HG02970 (cell line): ENCODE data around the gene MTFP1.
A peak's percentile ranks its signal among the peaks of the same experiment; 100 is the strongest.

ENCODE experiments used
- ATAC-seq: cut with Tn5 transposase; IDR thresholded peaks from one replicate; pipeline ENCODE4 v1.9.1; 2021; ENCODE audit warnings: mild to moderate bottlenecking, moderate library complexity, moderate number of reproducible peaks; ENCODE audit not compliant: unreplicated experiment, low FRiP score

The MTFP1 gene

DNA sequence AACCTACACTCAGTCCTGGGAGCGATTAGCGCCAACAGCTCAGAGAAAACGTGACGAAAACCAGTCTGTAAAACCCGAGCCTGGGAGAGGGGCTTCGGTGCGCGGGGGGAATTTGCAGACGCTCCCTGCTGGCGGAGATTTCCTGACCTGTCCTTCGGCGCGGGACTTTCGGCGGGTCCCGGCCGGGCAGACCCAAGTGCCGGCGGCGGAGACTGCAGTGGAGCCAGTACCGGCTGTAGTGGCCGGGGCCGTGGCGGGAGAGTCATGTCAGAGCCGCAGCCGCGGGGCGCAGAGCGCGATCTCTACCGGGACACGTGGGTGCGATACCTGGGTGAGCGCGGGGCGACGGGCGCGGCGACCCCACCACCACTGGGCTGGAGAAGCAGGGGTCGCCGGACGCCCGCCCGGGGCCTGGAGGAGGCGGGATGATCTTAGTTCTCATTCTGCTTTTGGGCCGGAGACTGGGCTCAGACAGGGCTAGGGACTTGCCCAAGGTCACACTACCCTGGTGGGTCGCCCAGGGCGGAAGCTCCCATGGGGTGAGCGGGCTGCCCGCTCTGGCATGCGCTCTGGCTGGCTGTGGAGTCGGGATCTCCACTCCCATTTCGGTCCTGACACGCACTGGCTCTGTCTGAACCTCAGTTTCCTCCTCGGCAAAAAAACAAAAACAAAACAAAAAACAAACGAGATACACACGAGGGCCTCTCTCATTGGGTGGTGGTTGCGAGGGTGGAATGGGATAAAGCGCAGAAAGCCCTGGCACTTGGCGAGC, at the start of gene MTFP1:
Gene MTFP1 (plus strand): TSS at position 153 of the 772 bp plus-strand sequence. CDS start 112 bp downstream, at position 265.
- ATAC-seq, result no peak

DNA sequence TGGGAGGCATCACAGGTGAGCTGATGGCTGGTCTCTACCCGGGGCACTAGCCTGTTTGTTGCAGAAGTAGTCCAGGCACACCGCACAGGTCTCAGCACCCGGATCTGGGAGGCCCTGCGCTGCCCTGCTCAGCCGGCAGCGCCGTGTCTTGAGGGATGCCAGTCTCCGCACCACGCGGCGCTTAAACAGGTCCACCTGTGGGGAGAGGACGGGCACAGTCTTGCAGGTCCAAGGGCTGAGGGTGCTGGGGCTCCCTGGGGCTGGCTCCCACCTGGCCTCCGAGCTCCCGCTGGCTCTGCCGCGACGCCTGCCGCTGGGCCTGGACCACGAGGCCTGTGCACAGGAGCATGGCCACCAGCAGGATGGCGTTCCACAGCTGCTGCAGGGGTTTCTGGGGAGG, 45.6 kb upstream of the MTFP1 start:
- no peak for ATAC-seq

- ATAC-seq, result no peak
Observed at GRCh38 chr22:30381264-30381663, 44.3 kb upstream of the MTFP1 start.

DNA sequence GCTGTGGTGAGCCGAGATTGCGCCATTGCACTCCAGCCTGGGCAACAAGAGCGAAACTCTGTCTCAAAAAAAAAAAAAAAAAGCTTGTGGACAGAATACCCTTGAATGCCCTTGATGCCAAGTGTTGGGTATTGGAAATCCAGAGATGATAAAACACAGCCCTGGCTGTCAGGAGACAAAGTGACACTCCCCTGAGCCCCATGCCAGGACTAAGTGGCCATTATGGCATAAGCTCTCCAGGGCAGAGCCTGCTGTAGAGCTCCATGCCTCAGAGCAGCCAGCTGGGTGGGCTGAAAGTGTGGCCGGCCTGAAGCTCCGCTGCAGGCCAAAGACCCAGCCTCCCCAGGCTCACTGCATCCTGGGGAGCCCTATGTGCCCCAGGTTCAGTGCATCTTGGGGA, 43.2 kb upstream of the MTFP1 start:
- ATAC-seq, result no peak

DNA sequence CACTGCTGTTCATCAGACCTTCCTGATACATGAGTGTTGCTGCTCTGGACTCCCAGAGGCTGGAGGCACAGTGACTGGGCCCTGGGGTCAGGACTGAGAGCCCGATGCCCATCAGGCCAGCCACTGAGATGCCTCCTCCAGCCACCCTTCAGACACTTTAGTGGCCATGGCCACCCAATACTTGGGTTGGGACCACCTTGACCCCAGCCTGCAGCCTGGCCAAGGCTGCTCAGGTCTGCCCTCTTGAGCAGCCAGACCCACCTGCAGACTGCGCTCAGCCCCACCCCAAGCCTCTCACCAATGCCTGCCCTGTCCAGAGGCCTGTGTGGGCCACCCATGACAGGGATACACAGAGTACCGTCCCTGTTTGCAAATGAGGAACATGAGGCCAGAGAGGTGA, 42.5 kb upstream of the MTFP1 start:
- ATAC-seq, result no peak

- no peak for ATAC-seq
Observed at GRCh38 chr22:30385942-30386341, 39.6 kb upstream of the MTFP1 start.

DNA sequence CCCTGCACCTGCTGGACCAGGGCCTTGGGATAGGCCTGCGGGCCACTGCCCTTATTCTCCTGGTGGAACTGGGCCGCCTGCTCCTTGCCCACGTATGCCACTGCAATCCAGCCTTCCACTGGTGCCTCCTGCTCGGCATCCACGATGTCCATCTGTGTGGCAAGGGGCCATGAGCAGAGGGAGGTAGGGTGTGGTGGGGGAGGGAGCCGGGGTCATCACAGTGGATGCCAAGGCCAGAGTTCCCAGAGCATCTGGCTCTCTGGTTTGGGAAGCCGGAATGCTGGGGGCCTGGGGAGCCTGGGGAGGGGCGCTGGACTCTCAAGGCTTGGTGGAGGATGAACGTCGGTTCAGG, 39.0 kb upstream of the MTFP1 start:
- no peak for ATAC-seq

DNA sequence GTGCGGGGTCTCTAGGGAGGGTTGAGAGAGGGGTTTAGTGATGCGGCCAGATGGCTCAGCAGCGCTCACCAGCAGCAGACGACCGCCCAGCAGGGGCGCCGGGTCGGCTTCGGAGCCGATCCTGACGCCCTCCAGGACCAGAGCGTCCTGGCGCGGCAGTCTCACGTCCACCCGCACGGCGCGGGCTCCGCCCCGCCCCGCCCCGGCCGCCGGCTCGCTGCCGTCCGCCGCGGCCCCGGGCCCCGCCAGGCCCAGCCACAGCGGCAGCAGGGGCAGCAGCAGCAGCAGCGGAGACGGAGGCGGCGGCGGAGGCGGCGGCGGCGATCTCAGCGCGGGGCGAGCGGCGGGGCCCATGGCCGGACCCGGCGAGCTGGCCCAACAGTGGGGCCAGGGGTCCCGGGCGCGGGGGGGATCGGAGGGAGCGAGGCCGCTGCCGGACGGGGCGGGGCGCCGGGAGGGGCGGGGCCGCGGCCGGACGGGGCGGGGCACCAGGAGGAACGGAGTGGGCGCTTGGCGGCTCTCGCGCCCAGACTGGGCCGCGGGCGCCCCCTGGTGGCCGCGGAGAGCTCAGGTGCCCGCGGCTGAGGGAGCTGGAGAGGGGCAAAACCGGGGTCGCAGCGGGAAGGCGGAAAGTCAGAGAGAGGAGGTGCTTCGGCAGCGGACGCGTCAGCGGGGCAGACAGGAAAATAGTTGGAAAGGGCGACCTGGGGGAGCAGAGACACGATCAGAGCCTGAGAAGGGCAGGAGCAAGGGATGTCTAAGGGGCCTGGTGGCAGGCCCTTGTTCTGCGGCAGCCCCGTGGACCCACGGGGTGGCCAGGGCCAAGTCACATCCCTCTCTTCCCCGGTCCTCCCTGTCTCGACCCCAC, 38.4 kb upstream of the MTFP1 start, which contains the start of gene RNF215:
Gene RNF215 (minus strand): TSS at position 452 of the 868 bp plus-strand sequence. CDS start 98 bp downstream, at position 354.
- ATAC-seq, result peak; percentile 81

GRCh38 chr22:30390974-30391691, 34.4 kb upstream of the MTFP1 start:
- no peak for ATAC-seq

DNA sequence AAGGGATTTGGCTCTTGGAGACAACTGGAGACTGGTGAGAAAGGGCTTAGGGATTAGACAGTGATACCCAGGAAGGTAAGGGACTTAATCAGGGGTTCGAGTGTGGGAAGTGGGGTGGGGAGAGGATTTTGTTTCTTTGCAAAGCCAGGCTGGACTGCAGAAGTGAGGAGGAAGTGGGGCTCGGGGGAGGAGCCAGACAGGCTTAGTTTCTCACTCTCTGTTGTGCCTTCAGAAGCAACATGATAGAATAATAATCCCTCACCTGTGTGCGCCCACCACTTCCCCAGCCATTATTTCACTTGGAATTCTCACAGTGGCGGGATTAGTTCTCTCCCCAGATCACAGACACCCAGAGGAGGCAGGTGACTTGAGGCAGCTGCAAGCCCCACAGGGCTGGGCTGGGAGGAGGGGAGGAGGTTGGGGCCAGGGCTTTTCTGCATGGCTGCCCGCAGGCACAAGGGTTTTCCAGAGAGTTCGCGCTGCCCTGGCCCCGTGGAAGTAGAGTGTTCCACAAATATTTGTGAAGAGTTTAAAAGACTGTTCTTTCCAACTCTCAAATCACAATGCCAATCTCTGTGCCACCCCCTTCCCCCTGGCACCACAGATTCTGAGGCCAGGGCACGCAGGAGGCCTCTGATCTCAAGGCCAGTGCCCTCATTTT, 32.8 kb upstream of the MTFP1 start:
- ATAC-seq, result no peak

DNA sequence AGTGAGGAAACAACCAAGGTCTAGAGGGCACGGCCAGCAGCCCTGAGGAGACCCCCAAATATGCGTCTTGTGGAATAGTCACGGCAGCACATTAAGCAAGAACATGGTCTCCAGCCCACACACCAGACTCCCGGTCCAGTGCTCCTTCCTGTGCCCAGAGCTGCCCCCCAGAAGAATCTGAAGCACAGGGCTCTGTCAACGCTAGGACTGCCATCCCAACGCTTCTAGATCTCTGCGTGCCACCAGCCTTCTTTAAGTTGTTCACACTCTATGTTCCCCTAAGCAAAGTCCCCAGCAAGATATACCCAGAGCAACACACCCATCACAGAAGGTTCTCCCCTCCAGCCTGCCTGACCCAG, 32.3 kb upstream of the MTFP1 start:
- ATAC-seq, result no peak

GRCh38 chr22:30393885-30394284, 31.7 kb upstream of the MTFP1 start:
- no peak for ATAC-seq

DNA sequence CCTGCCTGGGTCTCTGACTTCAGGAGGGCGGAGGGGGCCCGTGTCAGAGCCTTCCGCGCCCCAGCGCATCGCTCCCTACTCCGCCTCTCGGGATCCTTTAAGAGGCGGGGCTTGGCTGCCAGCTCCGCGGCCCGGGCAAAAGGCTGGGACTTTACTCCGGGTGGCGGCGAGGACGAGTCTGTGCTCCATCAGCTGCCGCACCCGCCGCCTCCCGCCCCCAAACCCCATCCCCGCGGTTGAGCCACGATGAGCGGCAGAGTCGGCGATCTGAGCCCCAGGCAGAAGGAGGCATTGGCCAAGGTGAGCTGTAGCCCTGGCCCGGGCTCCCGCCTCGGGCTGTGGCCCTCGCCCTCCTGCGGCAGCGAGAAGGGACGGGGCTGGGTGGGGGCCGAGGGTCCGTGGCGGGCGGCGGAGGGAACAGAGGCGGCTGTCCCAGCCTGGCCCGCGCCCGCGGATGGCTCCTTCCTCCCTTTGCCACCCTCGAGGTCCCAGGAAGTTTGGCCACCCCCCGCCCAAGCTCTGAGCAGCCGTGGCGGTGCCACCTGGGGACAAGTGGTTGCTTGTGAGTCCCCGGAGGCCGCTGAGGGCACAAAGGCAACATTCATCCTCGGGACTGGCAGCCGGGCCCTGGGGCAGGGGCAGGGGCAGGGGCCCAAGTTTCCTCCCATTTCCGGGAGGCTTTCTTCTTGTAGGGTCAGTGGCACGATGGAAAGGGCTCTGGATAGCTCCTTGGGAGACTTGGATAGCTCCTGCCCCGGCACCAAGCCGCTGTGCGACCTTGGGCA, 28.5 kb upstream of the MTFP1 start, which contains the start of gene SEC14L2:
Gene SEC14L2 (plus strand): TSS at position 148 of the 785 bp plus-strand sequence. CDS start 99 bp downstream, at position 247.
- no peak for ATAC-seq

GRCh38 chr22:30397656-30398635, 27.6 kb upstream of the MTFP1 start:
- no peak for ATAC-seq

GRCh38 chr22:30398685-30399680, 26.6 kb upstream of the MTFP1 start:
- no peak for ATAC-seq

DNA sequence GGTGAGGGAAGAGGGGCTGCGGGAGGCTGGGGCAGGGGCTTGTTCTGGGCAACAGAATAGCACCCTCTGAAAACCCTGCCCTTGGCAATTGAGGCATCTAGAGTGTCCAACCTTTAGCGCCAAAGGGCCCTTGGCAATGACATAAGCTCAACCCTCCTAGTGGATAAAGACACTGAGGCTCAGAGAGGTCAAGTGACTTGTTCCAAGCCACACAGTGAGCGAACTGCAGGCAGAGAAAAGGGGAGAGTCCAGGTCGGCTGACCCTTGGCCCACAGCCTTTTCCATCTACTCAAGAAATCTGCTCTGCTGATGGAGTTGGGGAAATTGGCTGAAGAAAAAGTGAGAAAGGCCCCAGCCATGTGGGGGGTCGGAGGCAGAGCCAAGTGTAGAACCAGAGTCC, 25.9 kb upstream of the MTFP1 start:
- ATAC-seq, result no peak

DNA sequence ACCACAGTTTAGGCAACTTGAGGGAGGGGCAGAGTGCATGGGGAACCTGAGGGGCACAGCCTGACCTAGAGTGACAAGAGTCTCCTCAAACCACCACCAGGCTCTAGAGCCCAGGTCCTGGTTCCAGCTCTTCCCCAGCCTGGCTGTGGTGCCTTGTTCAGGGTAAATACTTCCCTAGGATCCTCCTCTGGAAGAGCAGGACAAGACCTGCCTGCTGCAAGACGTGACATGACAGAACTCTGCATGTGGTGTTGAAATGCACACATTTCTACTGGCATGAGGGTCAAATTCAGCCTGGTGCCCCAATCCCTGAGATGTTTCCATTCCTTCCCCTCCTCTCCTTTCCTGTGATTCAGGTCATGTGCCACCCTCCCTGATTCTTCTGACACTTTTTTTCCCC, 25.4 kb upstream of the MTFP1 start:
- no peak for ATAC-seq
